GM19099 (cell line): ENCODE data around the gene MEFV.

Experiments used
- POLR2A ChIP-seq: IDR thresholded peaks from 3 replicates; pipeline ENCODE4 v1.6.1; 2011; ENCODE audit warnings: low read depth; ENCODE audit not compliant: insufficient read length; ENCODE audit errors: extremely low read depth

The MEFV gene

GRCh38 chr16:3242709-3243108, 13.7 kb downstream of the MEFV start:
- no peak for TF ChIP-seq POLR2A

GRCh38 chr16:3241761-3242160, 14.7 kb downstream of the MEFV start:
- no peak for TF ChIP-seq POLR2A

- TF ChIP-seq POLR2A, result no peak
Observed at GRCh38 chr16:3235856-3236669, 20.4 kb downstream of the MEFV start.

- TF ChIP-seq POLR2A, result peak; percentile 88
Observed at GRCh38 chr16:3234857-3235561, 21.4 kb downstream of the MEFV start, which contains the start of gene ZNF200. Gene ZNF200, minus strand, starts transcription at chr16:3235158. Its CDS starts 1,403 bp downstream, at chr16:3233755.

GRCh38 chr16:3234543-3234856, 21.9 kb downstream of the MEFV start:
- TF ChIP-seq POLR2A, result no peak

- TF ChIP-seq POLR2A, result no peak
Observed at GRCh38 chr16:3223913-3224515, 32.4 kb downstream of the MEFV start.

- no peak for TF ChIP-seq POLR2A
Observed at GRCh38 chr16:3220839-3221238, 35.6 kb downstream of the MEFV start.

- no peak for TF ChIP-seq POLR2A
Observed at GRCh38 chr16:3216263-3216640, 40.2 kb downstream of the MEFV start.

GRCh38 chr16:3215601-3216262, 40.7 kb downstream of the MEFV start:
- TF ChIP-seq POLR2A, result no peak

GRCh38 chr16:3214904-3215600, 41.4 kb downstream of the MEFV start:
- TF ChIP-seq POLR2A, result no peak

GRCh38 chr16:3212567-3212966, 43.9 kb downstream of the MEFV start:
- TF ChIP-seq POLR2A, result no peak

GRCh38 chr16:3212006-3212405, 44.4 kb downstream of the MEFV start:
- TF ChIP-seq POLR2A, result no peak

GRCh38 chr16:3207086-3207953, 49.1 kb downstream of the MEFV start:
- TF ChIP-seq POLR2A, result no peak
